PFSK-1 (cell line): ENCODE data around the gene FMNL2.

Experiments
- REST ChIP-seq, 2 experiments: IDR thresholded peaks; 2 replicates each; pipeline versions ENCODE4 v1.6.1 to v1.8.0; 2011 to 2012; ENCODE audit warnings: low read depth in 2 of 2, low read length in 2 of 2, control low read depth in 1 of 2, inconsistent platforms in 1 of 2, mild to moderate bottlenecking in 1 of 2, moderate library complexity in 1 of 2; ENCODE audit not compliant: insufficient read depth in 1 of 2
- TAF1 ChIP-seq: IDR thresholded peaks from 2 replicates; pipeline ENCODE4 v1.6.1; 2012; ENCODE audit warnings: low read length, control low read depth, borderline replicate concordance; ENCODE audit not compliant: insufficient read depth

- no peak for TF ChIP-seq REST (IDR thresholded peaks at IDR 0.05; ENCODE audit: insufficient read depth in 1 of 2, low read depth in 2 of 2, low read length in 2 of 2)
- TF ChIP-seq TAF1, result no peak
Observed at GRCh38 chr2:152532241-152532640, 197.3 kb downstream of the FMNL2 start.
